Measurements from ENCODE around the gene DLL1.

The DLL1 gene

DNA sequence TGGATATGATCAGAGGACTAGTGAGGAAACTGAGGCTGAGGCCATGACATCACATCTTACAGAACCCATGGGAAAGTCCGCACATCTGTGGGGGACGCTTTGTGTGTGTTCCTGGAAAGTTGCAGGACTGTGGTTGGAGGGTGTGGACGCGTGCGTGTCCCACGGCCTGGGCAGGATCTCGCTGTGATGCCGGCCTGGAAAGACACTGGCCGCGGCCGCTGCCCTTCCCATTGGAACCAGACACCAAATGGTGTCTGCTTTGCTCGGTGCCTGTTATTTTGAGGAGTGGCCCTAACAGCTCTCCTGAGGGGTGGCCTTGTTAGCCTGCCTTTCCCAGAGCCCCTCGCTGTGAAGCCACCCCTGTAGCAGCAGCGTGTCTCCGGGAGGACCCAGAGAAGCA, 41.1 kb downstream of the DLL1 start:
- TF ChIP-seq, protein P1, sequence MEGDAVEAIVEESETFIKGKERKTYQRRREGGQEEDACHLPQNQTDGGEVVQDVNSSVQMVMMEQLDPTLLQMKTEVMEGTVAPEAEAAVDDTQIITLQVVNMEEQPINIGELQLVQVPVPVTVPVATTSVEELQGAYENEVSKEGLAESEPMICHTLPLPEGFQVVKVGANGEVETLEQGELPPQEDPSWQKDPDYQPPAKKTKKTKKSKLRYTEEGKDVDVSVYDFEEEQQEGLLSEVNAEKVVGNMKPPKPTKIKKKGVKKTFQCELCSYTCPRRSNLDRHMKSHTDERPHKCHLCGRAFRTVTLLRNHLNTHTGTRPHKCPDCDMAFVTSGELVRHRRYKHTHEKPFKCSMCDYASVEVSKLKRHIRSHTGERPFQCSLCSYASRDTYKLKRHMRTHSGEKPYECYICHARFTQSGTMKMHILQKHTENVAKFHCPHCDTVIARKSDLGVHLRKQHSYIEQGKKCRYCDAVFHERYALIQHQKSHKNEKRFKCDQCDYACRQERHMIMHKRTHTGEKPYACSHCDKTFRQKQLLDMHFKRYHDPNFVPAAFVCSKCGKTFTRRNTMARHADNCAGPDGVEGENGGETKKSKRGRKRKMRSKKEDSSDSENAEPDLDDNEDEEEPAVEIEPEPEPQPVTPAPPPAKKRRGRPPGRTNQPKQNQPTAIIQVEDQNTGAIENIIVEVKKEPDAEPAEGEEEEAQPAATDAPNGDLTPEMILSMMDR (conservative IDR thresholded peaks at IDR 0.05; ENCODE audit: control insufficient read depth, insufficient read depth, low read depth, low read length): no peak
- no peak overlapping the region for H3K4me3 ChIP-seq (ENCODE audit: control insufficient read depth, low read depth, low read length)
- DNase-seq (ENCODE audit: low read depth): no peak

DNA sequence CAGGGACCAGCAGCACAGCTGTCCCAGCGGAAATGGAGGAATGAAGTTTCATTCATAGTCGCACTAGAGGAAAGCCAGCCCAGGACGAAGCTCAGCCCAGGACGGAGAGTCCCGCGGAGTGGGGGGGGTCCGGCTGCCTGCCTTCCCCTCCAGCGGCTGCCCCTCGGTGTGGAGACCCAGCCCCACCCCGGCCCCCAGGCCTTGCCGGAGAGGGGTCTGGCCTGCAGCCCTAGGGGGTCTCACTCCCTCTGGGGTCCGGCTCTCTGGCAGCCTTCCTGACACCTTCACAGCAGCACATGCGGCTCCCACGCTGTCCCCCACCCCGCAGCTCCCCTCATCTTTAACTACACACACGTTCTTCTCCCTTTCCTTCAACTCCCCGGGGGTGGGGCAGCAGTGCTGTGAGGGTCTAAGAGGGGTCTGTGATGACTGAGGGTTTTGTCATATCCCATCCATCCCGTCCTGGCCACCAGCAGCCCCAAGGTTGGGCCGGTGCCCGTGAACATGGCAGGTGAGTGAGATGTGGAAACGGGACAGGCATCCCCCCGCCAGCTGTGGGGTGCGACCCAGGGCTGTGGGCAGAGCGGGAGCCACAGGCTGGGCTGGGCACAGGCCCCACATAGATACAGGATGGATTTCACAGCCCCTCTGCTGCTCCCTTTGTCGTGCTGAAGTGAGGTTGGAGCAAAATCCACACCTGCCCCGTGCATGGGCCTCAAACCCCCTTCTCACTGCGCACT, 41.8 kb downstream of the DLL1 start:
- DNase-seq (ENCODE audit: low read depth): no peak
- no peak overlapping the region for H3K4me3 ChIP-seq (ENCODE audit: control insufficient read depth, low read depth, low read length)
- TF ChIP-seq, protein P1 (conservative IDR thresholded peaks at IDR 0.05; ENCODE audit: control insufficient read depth, insufficient read depth, low read depth, low read length): no peak

- no peak for DNase-seq (ENCODE audit: low read depth)
- TF ChIP-seq, protein P1 (conservative IDR thresholded peaks at IDR 0.05; ENCODE audit: control insufficient read depth, insufficient read depth, low read depth, low read length): no peak
- no peak overlapping the region for H3K4me3 ChIP-seq (ENCODE audit: control insufficient read depth, low read depth, low read length)
Observed at GRCh38 chr6:170248111-170248805, 42.6 kb downstream of the DLL1 start.

DNA sequence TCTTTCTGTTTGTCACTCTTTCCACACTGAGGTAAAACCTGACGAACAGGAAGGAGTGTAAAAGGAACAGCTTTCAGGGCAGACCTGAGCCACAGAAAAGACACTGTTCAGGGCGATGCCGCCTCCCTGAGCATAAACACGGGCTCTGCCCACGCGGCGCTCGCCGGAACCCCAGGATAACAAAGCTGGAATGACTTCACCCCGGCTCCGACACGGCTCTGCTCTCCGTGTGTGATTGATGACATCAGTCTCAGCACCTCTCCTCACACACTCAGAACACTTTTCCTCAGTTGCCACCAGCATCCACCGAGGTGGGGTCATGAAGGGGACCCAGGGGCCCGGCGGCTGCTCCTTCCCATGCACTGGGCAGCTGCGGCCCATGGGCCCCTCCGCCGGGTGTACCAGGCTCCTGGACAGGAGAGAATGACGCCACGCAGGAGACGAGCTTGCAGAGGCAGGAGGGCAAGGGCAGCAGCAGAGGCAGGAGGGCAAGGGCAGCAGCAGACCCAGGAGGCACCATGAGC, 43.6 kb downstream of the DLL1 start:
- no peak for DNase-seq (ENCODE audit: low read depth)
- H3K4me3 ChIP-seq (ENCODE audit: control insufficient read depth, low read depth, low read length): no peak overlapping the region
- TF ChIP-seq, protein P1 (conservative IDR thresholded peaks at IDR 0.05; ENCODE audit: control insufficient read depth, insufficient read depth, low read depth, low read length): no peak

DNA sequence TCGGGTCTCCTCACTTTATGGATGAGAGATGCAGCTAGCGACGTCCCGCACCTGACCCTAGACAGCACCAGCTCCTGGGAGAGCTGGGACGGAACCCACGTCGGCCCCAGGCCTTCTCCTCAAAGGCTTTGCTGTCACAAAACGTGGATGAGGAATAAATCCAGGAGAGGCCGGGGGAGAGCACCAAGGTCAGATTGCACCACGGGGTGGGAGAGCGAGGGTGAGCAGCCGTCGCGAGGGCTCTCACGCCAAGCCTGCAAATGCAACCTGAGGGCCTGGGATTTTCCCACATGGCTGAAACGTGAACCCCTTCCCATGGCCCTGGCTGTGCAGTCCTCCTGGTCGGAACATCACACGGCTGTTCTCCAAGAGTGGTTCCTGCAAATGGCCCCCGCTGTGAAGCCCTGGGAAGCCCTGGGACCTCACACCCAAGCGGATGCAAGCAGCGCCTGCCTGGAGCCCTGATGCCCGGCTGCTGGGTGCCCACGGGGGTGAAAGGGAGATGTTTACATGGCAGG, 45.3 kb downstream of the DLL1 start:
- DNase-seq (ENCODE audit: low read depth): no peak
- H3K4me3 ChIP-seq (ENCODE audit: control insufficient read depth, low read depth, low read length): no peak overlapping the region
- TF ChIP-seq, protein P1 (conservative IDR thresholded peaks at IDR 0.05; ENCODE audit: control insufficient read depth, insufficient read depth, low read depth, low read length): no peak

DNA sequence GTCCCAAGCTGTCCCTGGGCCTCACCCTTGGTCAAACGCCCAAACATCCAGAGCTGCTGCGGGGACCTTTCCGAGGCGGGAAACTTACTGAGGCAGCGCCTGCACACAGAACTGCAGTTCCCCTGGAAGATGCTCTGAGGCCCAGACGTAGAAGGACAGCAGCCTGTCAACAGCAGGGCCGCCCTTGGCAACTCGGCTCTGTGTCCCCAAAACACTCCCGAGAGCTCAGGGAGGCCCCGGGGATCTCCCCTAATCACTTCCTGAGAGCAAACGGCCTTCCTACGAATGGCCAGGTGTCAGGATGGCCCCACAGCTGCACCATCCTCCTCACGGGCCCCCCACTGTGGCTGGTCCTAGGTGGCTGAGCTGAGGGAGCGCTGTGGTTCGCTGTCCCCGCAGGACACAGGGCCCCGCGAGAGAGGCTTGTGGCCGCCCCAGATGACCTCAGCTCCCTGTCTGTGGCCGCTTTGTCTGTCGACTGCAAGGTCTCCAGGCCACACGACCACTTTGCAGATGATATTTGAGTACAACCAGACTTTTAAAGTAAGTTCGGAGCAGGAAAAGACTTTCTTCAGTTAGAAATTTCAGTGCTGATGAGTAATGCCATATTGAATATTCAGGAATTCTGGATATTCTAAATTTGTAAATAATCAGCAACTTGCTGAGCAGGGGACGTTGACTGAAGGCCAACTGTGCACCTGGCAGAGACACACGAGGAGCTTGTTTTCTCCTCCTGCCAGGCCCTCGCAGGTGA, 46.0 kb downstream of the DLL1 start:
- H3K4me3 ChIP-seq (ENCODE audit: control insufficient read depth, low read depth, low read length): no peak overlapping the region
- no peak for DNase-seq (ENCODE audit: low read depth)
- TF ChIP-seq, protein P1 (conservative IDR thresholded peaks at IDR 0.05; ENCODE audit: control insufficient read depth, insufficient read depth, low read depth, low read length): no peak
